ENCODE measurements around the gene PTPRM. TPM values are rescaled to one million over a fixed set of nuclear protein-coding genes. Genes with fewer than 3 reads are reported as not detected.

PTPRM gene
- total RNA-seq, 1 donor from 2014 or later = 1.00 TPM

DNA sequence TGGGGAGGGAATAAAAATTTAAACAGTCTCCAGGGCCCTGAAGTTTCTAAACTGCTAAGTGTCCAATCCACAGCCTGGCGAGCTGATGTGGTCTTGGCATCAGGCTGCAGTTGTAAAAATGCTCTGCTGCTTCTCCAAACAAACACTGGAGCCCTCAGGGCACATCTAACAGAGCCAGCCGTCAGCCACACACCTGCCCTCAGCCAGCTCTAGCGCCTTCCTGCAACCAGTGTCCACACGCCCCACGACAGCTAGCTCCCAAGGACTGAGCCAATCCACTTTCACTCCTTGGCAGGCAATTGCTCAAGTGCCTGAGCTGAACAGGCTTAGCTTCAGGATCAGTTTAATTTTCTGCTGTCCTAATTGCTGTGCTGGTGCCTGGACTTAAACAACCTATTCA, 595.7 kb downstream of the PTPRM start:
- no peak for DNase-seq
- Mint-ChIP-seq H3K27me3 (no peaks in the 10 kb centered on the region), H3K36me3 (ENCODE audit: low read depth) (no peaks in the 10 kb centered on the region), H3K27ac (no peak overlapping the region), H3K4me1 (no peaks in the 10 kb centered on the region), H3K9me3 (peaks cover 2% of the 10 kb centered on the region), H3K4me3 (no peak overlapping the region)
- TF ChIP-seq, protein P1, sequence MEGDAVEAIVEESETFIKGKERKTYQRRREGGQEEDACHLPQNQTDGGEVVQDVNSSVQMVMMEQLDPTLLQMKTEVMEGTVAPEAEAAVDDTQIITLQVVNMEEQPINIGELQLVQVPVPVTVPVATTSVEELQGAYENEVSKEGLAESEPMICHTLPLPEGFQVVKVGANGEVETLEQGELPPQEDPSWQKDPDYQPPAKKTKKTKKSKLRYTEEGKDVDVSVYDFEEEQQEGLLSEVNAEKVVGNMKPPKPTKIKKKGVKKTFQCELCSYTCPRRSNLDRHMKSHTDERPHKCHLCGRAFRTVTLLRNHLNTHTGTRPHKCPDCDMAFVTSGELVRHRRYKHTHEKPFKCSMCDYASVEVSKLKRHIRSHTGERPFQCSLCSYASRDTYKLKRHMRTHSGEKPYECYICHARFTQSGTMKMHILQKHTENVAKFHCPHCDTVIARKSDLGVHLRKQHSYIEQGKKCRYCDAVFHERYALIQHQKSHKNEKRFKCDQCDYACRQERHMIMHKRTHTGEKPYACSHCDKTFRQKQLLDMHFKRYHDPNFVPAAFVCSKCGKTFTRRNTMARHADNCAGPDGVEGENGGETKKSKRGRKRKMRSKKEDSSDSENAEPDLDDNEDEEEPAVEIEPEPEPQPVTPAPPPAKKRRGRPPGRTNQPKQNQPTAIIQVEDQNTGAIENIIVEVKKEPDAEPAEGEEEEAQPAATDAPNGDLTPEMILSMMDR (IDR thresholded peaks at IDR 0.05) = no peak
- ChIA-PET POLR2A (no interaction called here), CTCF (no interaction called here)
- no peak for ATAC-seq (ENCODE audit: low read depth)
- intact Hi-C loops (cut with micrococcal nuclease) = no loop called here

DNA sequence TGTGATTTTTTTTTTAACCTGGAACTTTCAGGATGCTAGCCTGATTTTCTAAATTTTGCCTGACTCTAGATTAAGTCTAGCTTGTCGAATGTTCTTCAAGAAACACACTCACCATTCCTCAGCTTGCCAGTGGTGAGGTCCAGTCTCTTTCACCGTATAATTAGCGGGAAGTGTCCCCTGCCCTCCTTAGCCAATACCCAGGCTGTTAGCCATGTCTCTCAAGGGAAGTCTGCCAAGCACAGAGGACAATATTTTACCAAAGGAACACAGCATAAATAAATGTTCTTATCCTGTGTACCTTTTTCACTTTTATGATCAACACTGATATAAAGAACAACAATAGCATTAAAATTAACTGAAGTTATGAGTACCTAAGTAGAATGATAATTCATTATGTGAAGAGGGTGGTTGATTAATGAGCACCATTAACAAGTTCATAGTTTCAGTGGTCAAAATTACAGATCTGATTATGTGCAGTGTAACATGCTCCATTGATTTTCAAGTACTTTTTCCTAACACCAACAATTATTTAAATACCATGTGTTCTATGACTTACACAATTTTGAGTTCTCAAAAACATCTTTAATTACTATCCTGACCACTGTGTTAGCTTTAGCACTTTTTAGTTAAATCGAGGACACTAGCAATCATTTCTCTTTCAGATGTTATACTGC, 596.3 kb downstream of the PTPRM start:
- TF ChIP-seq, protein P1 (IDR thresholded peaks at IDR 0.05) = no peak
- peaks cover 2% of the 10 kb centered on the region for H3K9me3 Mint-ChIP-seq
- H3K36me3 Mint-ChIP-seq (ENCODE audit: low read depth) = no peaks in the 10 kb centered on the region
- no peaks in the 10 kb centered on the region for H3K4me1 Mint-ChIP-seq
- H3K27ac Mint-ChIP-seq = no peak overlapping the region
- ChIA-PET POLR2A (no interaction called here), CTCF (no interaction called here)
- H3K27me3 Mint-ChIP-seq = no peaks in the 10 kb centered on the region
- no peak overlapping the region for H3K4me3 Mint-ChIP-seq
- intact Hi-C loops (cut with micrococcal nuclease) = no loop called here
- DNase-seq (no peak), ATAC-seq (ENCODE audit: low read depth) (no peak)

DNA sequence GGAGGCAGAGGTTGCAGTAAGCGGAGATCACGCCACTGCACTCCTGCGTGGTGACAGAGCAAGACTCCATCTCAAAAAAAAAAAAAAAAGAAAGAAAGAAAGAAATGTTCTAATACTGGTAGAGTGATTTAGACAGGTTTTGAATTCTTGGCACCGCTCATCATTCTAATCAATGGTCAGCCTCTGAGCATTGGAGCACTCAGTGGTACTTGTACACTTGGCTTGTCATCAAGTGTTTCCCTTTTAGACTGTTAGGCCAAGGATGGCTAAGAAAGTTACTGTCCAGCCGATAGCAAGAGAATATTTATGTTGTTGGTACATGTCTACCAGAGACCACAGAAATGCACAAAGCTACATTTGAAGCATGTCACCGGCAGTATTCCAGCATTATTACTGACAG, 598.0 kb downstream of the PTPRM start:
- H3K4me3 Mint-ChIP-seq = no peak overlapping the region
- ATAC-seq (ENCODE audit: low read depth) (no peak), DNase-seq (no peak)
- ChIA-PET CTCF (no interaction called here), POLR2A (no interaction called here)
- TF ChIP-seq, protein P1 (IDR thresholded peaks at IDR 0.05) = no peak
- intact Hi-C loops (cut with micrococcal nuclease) = no loop called here
- no peaks in the 10 kb centered on the region for H3K27me3 Mint-ChIP-seq
- H3K36me3 Mint-ChIP-seq (ENCODE audit: low read depth) = no peaks in the 10 kb centered on the region
- no peak overlapping the region for H3K27ac Mint-ChIP-seq
- H3K9me3 Mint-ChIP-seq = no peaks in the 10 kb centered on the region
- no peaks in the 10 kb centered on the region for H3K4me1 Mint-ChIP-seq

DNA sequence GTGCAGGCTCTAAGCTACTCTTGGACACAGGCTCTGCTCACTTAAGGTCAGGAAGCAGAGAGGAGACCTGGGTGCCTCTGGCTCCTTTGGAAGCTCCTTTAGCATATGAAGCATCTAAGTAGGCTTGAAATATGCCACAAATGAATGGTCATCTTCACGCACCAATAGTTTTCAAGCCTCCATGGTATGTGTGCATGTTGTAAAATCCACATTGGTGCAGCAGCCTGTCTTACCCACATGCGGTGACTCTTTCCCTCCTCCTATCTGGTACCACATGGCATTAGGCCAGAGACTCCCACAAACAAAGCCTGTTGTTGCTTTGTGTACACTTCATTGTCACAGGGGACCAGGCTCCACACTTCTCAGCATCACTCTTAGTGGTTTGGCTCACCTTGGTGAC, 599.9 kb downstream of the PTPRM start:
- H3K36me3 Mint-ChIP-seq (ENCODE audit: low read depth) = no peaks in the 10 kb centered on the region
- H3K27ac Mint-ChIP-seq = no peak overlapping the region
- ChIA-PET POLR2A (no interaction called here), CTCF (no interaction called here)
- ATAC-seq (ENCODE audit: low read depth) (no peak), DNase-seq (no peak)
- intact Hi-C loops (cut with micrococcal nuclease) = no loop called here
- no peak overlapping the region for H3K4me3 Mint-ChIP-seq
- no peaks in the 10 kb centered on the region for H3K9me3 Mint-ChIP-seq
- TF ChIP-seq, protein P1 (IDR thresholded peaks at IDR 0.05) = no peak
- H3K27me3 Mint-ChIP-seq = no peaks in the 10 kb centered on the region
- no peaks in the 10 kb centered on the region for H3K4me1 Mint-ChIP-seq

DNA sequence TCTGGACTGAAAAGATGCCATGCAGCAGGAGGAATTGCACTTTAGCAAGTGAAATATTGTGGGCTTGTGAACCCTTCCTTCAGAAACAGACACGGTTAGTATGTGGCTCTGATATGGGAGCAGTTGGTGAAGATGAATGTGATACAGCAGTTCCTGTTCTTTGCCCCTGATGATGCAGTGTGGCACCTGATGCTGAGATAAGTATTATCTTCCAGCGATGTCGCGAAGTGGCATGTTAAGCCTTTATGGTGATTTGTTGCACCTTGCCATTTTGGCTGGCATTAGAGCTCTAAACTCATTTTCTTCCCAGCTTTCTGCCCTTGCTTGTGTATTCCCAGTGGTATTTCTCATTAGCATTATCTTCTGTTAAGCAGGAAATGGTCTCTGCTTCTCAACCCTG, 600.6 kb downstream of the PTPRM start:
- TF ChIP-seq, protein P1 (IDR thresholded peaks at IDR 0.05) = no peak
- CTCF ChIA-PET = no interaction called here
- POLR2A ChIA-PET = no interaction called here
- Mint-ChIP-seq H3K27ac (no peak overlapping the region), H3K9me3 (no peaks in the 10 kb centered on the region), H3K4me3 (no peak overlapping the region), H3K4me1 (no peaks in the 10 kb centered on the region), H3K36me3 (ENCODE audit: low read depth) (no peaks in the 10 kb centered on the region), H3K27me3 (no peaks in the 10 kb centered on the region)
- no peak for DNase-seq
- intact Hi-C loops (cut with micrococcal nuclease) = no loop called here
- ATAC-seq (ENCODE audit: low read depth) = no peak

Data from activated B cell treated with CpG ODN at 0.5 μM for 24 hours (primary cell).